HG03442 (cell line): Measurements from ENCODE around the gene SMIM21.

Source experiments
- ATAC-seq: cut with Tn5 transposase; IDR thresholded peaks from one replicate; pipeline ENCODE4 v1.9.1; 2021; ENCODE audit warnings: mild to moderate bottlenecking, moderate library complexity; ENCODE audit not compliant: unreplicated experiment

The SMIM21 gene

GRCh38 chr18:75428490-75428889, 987 bp upstream of the SMIM21 start:
- ATAC-seq = no peak

DNA sequence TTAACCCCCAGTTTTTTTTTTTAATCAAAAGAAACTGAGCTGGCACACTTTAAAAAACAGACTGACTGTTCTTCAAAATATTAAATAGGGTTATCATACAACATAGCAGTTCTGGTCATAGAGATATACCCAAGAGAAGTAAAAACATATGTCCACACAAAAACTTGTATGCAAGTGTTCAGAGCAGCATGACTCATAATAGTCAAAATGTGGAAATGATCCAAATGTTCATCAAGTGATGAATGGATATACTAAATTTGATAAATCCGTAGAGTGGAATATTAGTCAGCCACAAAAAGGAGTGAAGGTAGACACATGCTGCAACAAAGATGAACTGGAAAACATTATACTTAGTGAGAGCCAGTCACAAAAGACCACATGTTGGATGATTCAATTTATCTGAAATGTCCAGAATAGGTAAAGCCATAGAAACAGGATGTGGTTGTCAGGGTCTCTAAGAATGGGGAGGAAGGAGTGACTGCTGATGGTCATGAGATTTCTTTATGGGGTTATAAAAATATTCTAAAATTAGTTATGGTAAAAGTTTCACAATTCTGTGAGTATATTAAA, 5.1 kb downstream of the SMIM21 start:
- no peak for ATAC-seq

DNA sequence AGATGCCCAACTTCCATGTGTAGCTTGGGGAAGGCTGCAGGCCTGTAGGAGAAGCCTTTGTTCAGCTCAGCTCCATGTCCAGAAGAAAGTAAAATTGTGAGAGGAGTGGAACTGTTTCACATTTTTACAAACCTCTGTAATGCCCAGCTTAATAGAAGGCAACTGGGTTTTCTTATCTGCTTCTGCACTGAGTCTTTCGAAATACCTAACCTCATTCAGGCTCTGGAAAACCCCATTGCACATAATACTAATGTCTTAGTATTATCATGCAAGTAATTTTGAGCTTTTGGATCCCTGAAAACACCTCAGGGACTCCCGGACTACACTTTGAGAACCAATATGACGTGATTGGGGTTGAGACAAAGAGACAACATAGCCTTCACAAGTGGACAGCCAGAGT, 5.8 kb downstream of the SMIM21 start:
- no peak for ATAC-seq

DNA sequence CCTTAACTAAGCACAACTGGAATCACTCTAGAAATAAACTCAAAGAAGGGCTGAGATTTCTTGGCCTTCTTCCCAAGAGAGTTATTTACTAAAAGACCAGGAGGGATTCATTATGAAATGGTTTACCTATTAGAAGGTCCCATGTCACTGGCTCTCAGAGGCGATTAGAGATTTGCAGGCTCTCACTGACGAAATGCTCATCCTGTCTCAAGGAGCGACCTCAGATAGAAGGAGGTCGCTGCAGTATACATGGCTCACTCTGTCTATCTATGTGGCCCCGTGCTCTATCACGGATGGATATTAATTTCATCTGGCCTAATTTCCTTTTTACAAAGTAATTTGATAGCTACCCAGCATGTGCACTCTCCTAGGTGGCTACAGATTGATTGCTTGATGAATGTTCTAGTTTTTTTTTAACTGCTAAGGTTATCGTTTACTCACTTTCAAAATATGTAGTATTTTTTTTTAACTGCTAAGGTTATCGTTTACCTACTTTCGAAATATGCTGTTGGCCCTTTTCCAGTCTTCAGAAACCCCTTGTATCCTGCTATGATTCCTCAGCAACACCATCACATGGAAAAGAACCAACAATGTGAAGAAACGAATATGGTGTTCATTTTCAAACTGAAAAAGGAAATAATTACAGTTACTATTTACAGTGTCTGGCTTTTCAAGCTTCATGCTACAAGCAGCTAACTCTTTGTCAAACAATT, 9.1 kb downstream of the SMIM21 start:
- ATAC-seq = no peak

- ATAC-seq = no peak
Measured at GRCh38 chr18:75410611-75411010, 16.9 kb downstream of the SMIM21 start.

DNA sequence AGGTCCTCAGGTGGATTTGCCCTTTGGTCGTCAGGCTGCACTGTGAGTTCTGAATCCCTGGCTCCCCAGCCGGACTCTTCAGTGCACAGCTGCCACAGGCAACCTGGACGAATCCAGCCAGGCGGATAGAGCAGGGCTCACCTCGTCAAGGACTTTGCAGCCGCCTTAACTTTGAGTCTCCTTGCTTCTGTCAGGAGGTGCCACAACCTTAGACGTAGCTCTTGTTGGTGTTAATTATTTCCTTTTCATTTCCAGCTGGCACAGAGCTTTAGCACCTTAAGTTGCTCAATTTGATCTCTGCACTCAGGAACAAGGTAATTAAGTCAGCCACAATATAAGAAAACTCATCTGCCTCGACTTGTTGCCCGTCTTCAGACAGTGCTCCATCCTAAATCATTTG, 17.7 kb downstream of the SMIM21 start:
- no peak for ATAC-seq

- no peak for ATAC-seq
Measured at GRCh38 chr18:75408554-75409506, 18.7 kb downstream of the SMIM21 start.

DNA sequence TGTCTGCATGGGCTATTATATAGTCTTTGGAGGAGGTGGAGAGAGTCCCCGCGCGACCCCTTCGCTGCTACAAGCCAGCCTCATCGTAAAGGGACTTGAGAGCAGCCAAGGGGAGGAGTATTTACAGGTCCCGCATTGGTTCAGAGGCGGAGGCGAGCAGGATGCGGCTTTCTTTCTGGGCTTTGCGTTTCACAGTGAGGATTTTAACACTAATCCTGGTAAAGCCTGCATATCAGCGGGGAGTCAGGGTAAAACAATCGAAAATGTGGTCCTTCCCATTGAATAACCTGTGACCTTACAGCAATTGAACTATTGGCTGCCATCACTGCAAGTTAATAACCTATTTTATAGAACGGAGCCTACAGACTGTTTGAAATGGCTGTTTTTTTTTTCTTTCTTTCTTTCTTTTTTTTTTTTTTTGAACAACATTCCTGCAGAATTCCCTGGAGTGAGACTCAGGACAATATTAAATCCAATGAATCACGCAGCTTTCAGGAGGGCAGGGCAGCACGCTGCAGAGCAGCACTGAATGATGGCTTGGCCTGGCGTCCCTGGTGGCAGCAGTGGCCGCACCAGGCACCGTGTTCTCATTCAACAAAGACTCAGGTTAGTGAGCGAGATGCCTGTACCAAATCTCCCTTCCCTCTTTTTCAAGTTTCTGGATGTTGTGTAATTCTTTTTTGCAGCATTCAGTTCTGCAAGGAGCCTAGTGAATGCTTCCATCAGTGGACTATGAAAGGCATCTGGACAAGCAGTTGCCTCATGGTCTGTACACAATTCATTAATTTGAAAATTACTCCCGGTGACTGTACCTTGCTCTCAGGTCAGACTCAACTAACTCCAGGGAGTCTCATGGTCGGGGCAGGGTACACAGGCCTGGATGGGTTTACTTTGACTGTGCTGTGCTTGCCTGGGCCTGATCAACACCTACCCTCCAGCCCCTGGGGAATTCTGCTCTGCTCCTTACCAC, 19.8 kb downstream of the SMIM21 start:
- ATAC-seq = no peak

DNA sequence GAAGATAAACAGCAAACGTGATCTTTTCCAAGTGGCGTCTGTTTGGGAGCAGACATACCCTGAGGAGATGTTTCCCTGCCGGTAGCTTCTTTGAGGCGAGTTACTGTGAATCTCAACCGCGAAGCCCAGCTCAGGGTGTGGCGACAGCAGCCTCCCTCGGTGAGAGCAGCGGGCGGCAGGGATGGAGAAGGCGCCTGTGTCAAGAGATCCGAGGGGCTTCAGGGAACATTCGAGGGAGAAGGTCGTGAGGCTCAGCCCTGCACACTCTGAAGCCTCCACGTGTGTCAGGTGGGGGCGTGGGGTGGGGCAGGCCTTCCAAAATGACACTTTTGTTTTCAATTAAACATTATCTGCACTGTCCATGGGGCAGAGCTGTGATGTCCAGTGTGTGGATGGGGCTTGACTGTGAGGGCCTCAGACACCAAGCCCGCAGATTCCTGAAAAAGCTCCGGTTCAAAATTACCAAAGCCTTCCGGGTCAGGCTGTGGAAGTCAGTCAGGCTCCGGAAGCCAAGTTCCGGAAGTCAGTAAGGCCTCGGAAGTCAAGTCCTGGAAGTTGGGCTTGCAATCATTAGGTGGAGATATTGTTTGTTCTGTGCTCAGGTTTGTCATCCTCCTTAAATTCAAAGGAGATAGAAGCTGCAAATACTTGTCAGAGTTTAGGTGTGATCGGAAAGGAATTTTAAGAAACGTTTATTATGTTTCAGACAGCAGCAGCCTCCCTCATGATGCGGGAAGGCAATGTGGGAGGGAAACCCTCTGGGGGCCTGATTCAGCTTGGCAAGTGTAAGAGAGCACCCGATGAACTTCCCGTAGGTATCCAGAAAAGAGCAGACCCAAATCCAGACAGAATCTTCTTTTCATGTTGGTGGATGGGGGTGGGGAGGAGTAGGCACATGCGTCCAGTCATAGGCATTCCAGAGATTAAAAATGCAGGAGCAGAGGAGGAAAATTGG, 20.7 kb downstream of the SMIM21 start:
- ATAC-seq = no peak

DNA sequence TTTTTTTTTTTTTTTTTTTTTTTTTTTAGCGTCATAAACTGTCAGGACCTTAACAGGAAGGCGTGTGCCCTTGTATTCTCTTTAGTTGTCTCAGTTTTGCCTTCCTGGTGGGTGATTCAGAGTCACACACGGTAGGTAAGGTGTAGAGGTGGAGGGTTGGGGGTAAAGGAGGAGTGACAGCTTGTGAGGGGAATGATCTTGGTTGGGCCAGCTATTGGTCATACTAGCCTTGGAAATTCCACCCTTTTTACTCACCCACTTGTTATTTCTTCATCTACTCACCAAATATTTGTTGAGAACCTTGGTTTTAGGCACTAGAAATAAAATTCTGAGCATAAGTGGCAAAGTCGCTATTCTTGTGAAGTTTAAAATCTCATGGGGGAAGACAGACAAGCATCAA, 22.2 kb downstream of the SMIM21 start:
- no peak for ATAC-seq

DNA sequence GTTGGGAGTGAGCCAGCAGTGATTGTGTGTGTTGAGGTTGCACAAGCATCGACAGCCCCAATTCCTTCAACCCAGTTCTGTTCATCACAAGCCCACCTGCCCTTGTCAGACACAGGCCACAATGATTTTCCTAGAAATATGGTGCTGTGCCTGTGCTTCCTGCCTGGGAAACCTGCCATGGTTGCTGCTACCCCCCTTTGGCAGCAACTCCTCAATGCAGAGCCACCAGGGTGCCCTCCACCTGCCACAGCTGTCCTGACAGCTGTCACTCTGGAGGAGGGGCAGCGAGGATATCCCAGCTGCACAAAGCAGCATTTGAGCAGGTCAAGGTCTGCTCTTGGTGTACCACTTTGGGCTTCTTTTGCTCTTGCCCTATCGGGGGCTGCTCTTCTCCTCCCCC, 27.1 kb downstream of the SMIM21 start:
- no peak for ATAC-seq

DNA sequence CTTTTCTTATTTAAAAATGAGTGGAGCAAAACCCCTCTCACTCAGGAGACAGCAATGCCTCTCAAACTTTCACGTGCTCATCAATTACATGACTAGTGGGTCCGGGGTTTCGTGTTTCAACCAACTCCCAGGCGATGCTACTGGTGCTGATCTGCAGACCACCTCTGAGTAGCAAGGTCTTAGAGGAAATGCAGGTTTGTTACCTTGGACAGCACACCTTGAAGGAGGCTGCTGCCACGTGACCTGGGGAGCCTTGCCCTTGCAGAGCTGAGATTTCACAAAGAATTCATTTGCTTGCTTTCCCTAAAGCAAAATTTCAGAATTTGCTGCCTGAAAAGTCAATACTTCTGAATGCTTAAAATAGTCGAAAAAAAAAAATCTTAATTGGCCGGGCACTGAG, 32.4 kb downstream of the SMIM21 start:
- no peak for ATAC-seq

- no peak for ATAC-seq
Measured at GRCh38 chr18:75393721-75394120, 33.8 kb downstream of the SMIM21 start.

DNA sequence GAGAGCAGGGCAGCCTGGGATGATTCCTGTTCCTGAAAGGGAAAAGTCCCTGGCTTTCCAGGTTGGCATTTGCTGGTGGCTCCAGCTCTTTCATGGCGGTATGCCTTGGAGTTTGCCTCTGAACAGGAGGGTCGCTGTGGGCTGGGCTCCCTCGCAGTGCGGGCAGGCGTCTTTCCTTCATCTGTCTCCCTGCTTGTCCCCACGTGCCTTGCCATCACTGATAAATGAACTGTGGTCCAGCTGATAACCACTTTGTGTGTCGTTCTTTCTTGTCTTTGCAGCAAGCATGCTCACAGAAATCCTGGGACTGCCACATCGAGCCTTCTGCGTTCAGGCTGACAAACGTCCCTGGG, 35.3 kb downstream of the SMIM21 start:
- ATAC-seq = no peak

DNA sequence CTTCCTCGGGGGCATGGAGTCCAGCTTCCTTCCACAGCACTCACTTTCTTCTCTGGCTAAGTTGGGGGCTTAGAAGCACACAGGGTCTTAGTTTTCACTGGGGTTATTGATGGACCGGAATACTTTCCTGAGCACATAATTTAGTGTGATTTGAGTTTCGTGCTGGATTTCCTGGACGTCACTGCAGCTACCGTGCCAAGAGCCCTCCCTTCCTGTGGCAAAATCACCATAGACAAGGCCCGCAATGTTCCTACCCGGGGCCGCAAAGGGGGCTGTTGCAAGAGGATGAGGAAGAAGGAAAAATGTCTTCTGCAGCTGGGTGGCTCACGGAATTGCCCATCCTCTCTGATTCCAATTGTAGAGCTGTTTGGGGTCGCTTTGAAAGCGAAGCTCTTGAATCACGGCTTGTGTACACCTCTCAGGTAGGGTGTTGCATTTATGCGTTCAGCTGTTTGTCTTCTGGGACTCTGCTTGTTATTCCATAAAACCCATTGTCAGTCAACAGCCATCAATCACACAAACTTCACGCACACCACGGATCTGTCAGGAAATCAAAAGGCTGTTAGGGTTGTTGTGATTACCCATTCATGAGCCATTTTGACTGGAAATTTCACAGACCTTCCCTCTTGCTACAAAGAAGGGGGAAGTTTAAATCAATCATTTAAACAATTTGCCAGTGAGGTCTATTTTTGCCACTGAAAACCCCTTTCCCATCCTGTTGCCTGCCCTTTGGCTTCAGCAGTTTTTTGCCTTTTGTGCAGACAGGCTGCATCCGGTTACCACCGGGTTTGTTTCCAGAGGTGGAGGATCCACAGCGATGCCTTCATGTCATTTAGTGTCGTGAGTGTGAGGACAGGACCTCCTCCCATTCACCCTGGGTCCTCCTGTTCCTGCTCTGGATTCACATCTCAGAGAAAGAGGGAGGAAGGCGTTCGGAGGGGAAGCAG, 36.0 kb downstream of the SMIM21 start:
- ATAC-seq = no peak

- no peak for ATAC-seq
Measured at GRCh38 chr18:75390854-75391253, 36.6 kb downstream of the SMIM21 start.

GRCh38 chr18:75384144-75384543, 43.4 kb downstream of the SMIM21 start:
- ATAC-seq = no peak
